Activated gamma-delta T cell treated with anti-CD3 and anti-CD28 coated beads, Interleukin-2, amount 50 U/mL, for 16 hours (primary cell): ENCODE measurements around the gene UFD1.

Experiments
- DNase-seq: peaks from one replicate; pipeline ENCODE4 v3.0.0-alpha.2; 2020; ENCODE audit warnings: low read depth

UFD1 gene

GRCh38 chr22:19424186-19424500 lies 54.9 kb downstream of the UFD1 start:
- no peak for DNase-seq

GRCh38 chr22:19422440-19423301 lies 56.3 kb downstream of the UFD1 start:
- no peak for DNase-seq

- no peak for DNase-seq
Observed at GRCh38 chr22:19420321-19420720, 58.7 kb downstream of the UFD1 start.

GRCh38 chr22:19419464-19420178 lies 59.4 kb downstream of the UFD1 start:
- DNase-seq: no peak

- no peak for DNase-seq
Observed at GRCh38 chr22:19419086-19419463, 59.9 kb downstream of the UFD1 start.

GRCh38 chr22:19412923-19413322 lies 66.1 kb downstream of the UFD1 start:
- DNase-seq: no peak

GRCh38 chr22:19412478-19412877 lies 66.5 kb downstream of the UFD1 start:
- no peak for DNase-seq

- no peak for DNase-seq
Observed at GRCh38 chr22:19411690-19412045, 67.3 kb downstream of the UFD1 start.

- no peak for DNase-seq
Observed at GRCh38 chr22:19410941-19411689, 67.9 kb downstream of the UFD1 start.

- no peak for DNase-seq
Observed at GRCh38 chr22:19407649-19408606, 71.1 kb downstream of the UFD1 start.

- no peak for DNase-seq
Observed at GRCh38 chr22:19406846-19407245, 72.1 kb downstream of the UFD1 start.

GRCh38 chr22:19406281-19406811 lies 72.6 kb downstream of the UFD1 start:
- no peak for DNase-seq

- DNase-seq: no peak
Observed at GRCh38 chr22:19405652-19406051, 73.3 kb downstream of the UFD1 start.

- DNase-seq: no peak
Observed at GRCh38 chr22:19405133-19405532, 73.9 kb downstream of the UFD1 start.

- no peak for DNase-seq
Observed at GRCh38 chr22:19404676-19405075, 74.3 kb downstream of the UFD1 start.

GRCh38 chr22:19402642-19403191 lies 76.3 kb downstream of the UFD1 start:
- no peak for DNase-seq

- DNase-seq: no peak
Observed at GRCh38 chr22:19401483-19401882, 77.5 kb downstream of the UFD1 start.

GRCh38 chr22:19400881-19401280 lies 78.1 kb downstream of the UFD1 start:
- DNase-seq: no peak
